HG03060 (cell line): Measurements from ENCODE around the gene FERMT2.
"Not testable (repeated sequence)": the region's sequence is repeated elsewhere in the genome, so short reads cannot be mapped to it uniquely, and the experiment has no call there.

ENCODE experiments used
- ATAC-seq: cut with Tn5 transposase; IDR thresholded peaks from one replicate; pipeline ENCODE4 v1.9.1; 2021; ENCODE audit warnings: low read depth, moderate number of reproducible peaks; ENCODE audit not compliant: unreplicated experiment

FERMT2 gene

GRCh38 chr14:52948836-52949235 lies 2.0 kb downstream of the FERMT2 start:
- no peak for ATAC-seq

GRCh38 chr14:52948039-52948438 lies 2.8 kb downstream of the FERMT2 start:
- ATAC-seq, result no peak

- no peak for ATAC-seq
These were observed 6.6 kb downstream of the FERMT2 start for GRCh38 chr14:52944254-52944653.

- ATAC-seq, result no peak
These were observed 11.4 kb downstream of the FERMT2 start for GRCh38 chr14:52939427-52939826.

GRCh38 chr14:52937869-52938268 lies 13.0 kb downstream of the FERMT2 start:
- ATAC-seq, result no peak

GRCh38 chr14:52937306-52937705 lies 13.5 kb downstream of the FERMT2 start:
- ATAC-seq, result no peak

GRCh38 chr14:52936437-52936836 lies 14.4 kb downstream of the FERMT2 start:
- ATAC-seq, result no peak

- no peak for ATAC-seq
These were observed 15.0 kb downstream of the FERMT2 start for GRCh38 chr14:52935833-52936232.

GRCh38 chr14:52934762-52935161 lies 16.1 kb downstream of the FERMT2 start:
- ATAC-seq, result no peak

- ATAC-seq, result no peak
These were observed 21.6 kb downstream of the FERMT2 start for GRCh38 chr14:52929192-52929807.

GRCh38 chr14:52926953-52927352 lies 23.9 kb downstream of the FERMT2 start:
- ATAC-seq, result no peak

- no peak for ATAC-seq
These were observed 26.8 kb downstream of the FERMT2 start for GRCh38 chr14:52923902-52924575.

GRCh38 chr14:52922656-52923055 lies 28.2 kb downstream of the FERMT2 start:
- no peak for ATAC-seq

- ATAC-seq, result no peak
These were observed 28.8 kb downstream of the FERMT2 start for GRCh38 chr14:52922059-52922458.

GRCh38 chr14:52920411-52920810 lies 30.4 kb downstream of the FERMT2 start:
- ATAC-seq, result not testable (repeated sequence)

- no peak for ATAC-seq
These were observed 30.9 kb downstream of the FERMT2 start for GRCh38 chr14:52919971-52920370.

- ATAC-seq, result peak; percentile 91
These were observed 32.4 kb downstream of the FERMT2 start for GRCh38 chr14:52918486-52918885.

GRCh38 chr14:52917735-52918134 lies 33.1 kb downstream of the FERMT2 start:
- ATAC-seq, result no peak

GRCh38 chr14:52914295-52914694 lies 36.6 kb downstream of the FERMT2 start:
- no peak for ATAC-seq

GRCh38 chr14:52913271-52913670 lies 37.6 kb downstream of the FERMT2 start:
- no peak for ATAC-seq

GRCh38 chr14:52911904-52912303 lies 38.9 kb downstream of the FERMT2 start:
- no peak for ATAC-seq

- no peak for ATAC-seq
These were observed 40.3 kb downstream of the FERMT2 start for GRCh38 chr14:52910572-52910971.
